Activated CD4-positive, alpha-beta T cell treated with anti-CD3 and anti-CD28 coated beads for 4 hours (primary cell): Measurements from ENCODE around the gene DAPK2.
A peak's percentile ranks its signal among the peaks of the same experiment; 100 is the strongest.

Experiments
- DNase-seq, 2 donors: peaks; one replicate each; pipeline ENCODE4 v3.0.0-alpha.2; 2020

Gene DAPK2

GRCh38 chr15:64019764-64020163 lies 26.5 kb downstream of the DAPK2 start:
- DNase-seq: no peak

GRCh38 chr15:64017591-64018163 lies 28.6 kb downstream of the DAPK2 start:
- no peak for DNase-seq

- DNase-seq: no peak
Observed at GRCh38 chr15:64017082-64017588, 29.1 kb downstream of the DAPK2 start.

GRCh38 chr15:64016257-64016656 lies 30.0 kb downstream of the DAPK2 start:
- no peak for DNase-seq

DNA sequence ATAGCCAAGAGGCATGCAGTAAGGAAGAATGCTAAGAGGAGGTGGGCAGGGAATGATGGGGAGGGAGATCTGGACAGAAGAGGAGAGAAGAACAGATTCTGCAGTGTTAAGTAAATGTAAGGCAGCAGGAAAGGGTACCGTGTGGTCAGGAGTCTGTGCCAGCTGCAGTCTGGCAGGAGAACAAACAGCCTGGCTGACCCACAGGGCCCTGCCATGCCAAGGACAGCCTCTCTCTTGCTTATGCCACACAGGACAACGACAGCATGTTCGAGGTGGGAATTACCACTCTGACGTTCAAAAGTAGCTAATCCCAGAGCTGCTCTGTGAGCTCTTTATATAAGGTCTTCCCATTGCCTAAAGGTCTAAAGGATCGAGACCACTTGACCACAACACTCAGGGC lies 31.3 kb downstream of the DAPK2 start:
- DNase-seq: no peak

- no peak for DNase-seq
Observed at GRCh38 chr15:64013179-64014062, 32.9 kb downstream of the DAPK2 start.

DNA sequence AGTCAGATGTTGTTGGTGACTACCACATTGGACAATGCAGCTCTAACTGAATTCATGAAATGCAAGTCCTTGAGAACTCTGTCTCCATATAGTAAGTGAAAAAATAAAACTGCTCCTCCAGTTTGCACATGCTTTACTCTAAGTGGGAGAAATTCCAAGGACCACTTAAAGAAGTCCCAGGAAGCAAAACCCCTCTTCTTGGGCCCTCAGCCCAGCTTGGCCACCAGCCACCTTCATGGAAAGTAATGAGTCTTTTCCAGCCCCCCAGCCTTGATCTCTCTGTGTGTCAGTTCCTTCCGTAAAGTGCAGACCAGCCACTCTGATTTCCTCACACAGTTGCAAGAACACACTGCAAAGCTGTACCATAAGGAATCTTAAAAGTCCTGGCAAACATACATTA lies 34.5 kb downstream of the DAPK2 start:
- no peak for DNase-seq

- peak; percentile 76 to 86 for DNase-seq
Observed at GRCh38 chr15:64010719-64011118, 35.6 kb downstream of the DAPK2 start.

- DNase-seq: peak; percentile 33 to 65
Observed at GRCh38 chr15:64009798-64010261, 36.5 kb downstream of the DAPK2 start.

- peak in 1 of 2 donors; percentile 6 for DNase-seq
Observed at GRCh38 chr15:64009241-64009640, 37.0 kb downstream of the DAPK2 start.

- no peak for DNase-seq
Observed at GRCh38 chr15:64008177-64008576, 38.1 kb downstream of the DAPK2 start.

GRCh38 chr15:64006642-64007041 lies 39.6 kb downstream of the DAPK2 start:
- no peak for DNase-seq

DNA sequence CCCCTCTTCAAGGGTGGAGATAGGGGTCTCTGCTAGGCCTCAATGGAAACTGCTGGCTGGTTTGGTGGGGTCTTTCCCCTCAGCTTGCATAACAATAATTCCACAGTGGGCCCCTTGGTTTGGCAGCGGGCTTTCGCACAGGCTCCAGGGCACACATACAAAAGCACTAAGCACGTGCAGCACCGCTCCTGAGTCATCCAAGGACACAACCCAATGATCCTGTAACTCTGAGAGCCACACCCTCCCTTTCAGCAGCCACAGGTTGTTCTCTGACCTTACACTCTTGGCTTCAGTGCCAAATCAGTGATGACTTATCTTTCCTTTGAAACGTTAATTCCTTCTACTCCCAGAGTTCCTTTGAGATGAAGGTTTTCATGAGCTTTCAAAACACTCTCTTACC lies 41.7 kb downstream of the DAPK2 start:
- DNase-seq: no peak

DNA sequence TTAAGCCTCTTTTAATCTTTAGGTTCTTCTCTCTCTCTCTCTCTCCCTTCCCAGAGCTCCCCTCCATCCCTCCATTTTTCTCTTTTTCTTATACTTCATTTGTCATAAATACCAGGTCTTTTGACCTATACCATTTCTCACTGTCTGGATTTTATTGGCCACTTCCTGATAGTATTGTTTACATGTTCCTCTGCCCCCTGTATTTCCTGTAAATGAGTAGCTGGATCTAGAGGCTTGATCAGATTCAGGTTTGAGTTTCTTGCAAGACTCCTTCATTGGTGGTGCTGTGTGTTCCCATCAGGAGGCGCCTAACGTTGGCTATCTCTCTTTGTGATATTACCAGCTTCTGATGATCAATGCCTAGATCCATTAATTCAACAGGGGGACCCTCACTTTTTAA lies 42.2 kb downstream of the DAPK2 start:
- no peak for DNase-seq

DNA sequence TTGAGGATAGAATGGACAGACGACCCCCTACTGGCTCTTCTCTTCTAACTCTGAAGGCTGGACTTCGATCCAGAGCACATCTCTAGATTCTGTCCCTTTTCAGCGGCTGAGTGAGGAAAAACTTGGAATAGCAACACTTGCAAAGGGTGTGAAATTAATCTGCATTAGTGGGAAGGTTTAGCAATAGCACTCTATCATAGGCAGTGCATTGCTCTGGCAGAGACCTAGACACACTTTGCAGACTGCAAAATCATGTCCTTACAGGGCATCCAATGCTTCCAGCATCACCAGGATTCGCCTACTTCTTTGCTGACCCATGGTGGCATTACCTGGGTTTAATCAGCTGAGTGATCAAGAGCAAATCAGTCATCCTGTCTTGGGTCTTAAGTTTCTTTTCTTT lies 43.1 kb downstream of the DAPK2 start:
- no peak for DNase-seq

- DNase-seq: no peak
Observed at GRCh38 chr15:64001148-64001547, 45.1 kb downstream of the DAPK2 start.

DNA sequence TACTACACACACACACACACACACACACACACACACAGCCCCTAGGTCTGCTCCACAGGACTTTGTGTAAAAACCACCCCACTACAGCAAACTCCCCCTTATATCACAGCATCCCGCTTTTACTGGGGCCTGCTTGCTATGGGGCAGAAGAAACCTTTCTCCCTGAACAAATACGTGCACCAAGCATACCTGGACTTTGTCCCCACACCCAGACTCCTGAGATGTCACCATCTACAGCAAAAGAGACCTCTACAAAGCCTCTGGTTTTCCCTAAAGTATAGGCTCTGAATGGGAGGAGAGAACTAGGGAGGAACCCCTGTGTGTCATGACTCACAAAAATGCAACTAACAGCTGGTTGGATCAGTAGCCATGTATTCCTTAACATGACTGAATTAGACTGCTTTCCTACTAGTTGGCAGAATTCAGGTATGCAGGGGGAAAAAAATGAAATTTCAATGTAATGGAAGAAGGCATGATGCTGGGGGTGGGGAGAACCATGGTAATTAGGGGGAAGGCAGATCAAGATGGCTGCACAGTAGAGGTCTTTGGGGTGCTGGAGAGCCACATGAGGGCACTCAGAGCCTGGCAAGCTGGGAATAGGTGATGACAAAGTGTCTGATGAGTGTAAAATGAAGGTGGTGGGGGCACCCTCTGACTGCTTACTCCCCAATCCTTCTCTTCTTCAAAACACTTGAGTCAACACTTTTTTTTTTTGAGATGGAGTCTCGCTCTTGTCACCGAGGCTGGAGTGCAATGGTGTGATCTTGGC lies 45.9 kb downstream of the DAPK2 start:
- no peak for DNase-seq

GRCh38 chr15:63999177-63999576 lies 47.1 kb downstream of the DAPK2 start:
- no peak for DNase-seq

- no peak for DNase-seq
Observed at GRCh38 chr15:63998489-63998888, 47.8 kb downstream of the DAPK2 start.

DNA sequence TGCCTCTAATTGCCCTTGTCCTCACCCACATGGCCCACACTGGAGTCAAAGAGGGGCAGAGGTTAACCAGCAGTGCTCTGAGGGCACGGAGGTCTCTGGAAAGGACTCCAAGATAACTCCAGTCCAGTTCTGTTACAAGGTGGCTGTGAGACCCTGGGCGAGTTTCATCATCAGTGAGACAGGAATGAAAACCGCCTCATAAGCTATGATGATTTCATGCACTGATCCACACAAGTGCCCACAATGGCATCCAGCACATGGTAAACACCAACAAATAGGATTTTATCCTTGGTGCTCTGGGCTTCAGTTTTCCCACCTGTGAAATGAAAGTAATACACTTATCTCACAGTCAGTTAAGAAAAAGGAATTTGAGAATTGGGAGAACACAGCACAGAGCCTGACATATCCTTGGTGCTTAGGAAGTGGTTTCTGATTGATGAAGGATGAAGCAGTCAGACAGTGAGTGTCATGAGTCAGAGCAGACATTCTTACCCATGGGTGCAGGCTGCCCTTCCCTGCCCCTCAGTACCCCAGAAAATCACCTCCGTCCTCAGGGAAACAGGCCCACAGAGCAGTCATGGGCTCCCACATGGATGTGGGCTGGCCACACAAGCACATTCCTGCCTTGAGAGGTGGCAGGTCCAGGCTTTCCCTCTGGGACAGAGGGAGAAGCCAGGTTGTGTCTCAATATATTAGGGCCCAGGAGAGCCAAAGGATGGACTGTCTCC lies 48.4 kb downstream of the DAPK2 start:
- no peak for DNase-seq

DNA sequence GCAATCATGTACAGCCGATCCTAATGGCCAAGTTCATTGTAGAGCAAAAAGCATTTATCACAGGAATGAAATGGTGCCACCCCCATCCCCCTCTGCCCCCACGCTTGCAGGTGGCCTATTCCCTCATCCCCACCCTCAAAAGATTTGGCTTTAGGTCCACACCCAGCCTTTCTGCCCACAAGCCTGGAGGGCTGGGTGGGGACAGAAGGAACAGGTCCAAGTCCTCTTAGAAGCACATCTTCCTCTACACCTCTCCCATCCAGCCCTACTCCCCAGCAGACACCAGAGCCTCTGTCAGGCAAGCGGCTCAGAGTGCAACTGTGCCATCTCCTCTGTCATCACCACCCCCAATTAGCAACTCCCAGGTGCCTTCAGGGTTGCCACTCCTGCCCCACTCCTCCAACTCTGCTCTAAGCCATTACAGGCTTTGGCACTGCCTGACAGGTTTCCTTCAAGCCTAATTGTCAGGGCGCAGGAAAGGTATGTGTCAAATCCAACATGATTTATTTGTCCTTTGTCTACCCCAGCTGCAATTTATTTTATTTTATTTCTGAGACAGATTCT lies 49.4 kb downstream of the DAPK2 start:
- no peak for DNase-seq

- DNase-seq: no peak
Observed at GRCh38 chr15:63995789-63996188, 50.5 kb downstream of the DAPK2 start.
